ENCODE data around the gene USP13. TPM values are rescaled to one million over a fixed set of nuclear protein-coding genes. Genes with fewer than 3 reads are reported as not detected.

The USP13 gene
- total RNA-seq, 1 experiment from 2014 or later, result 33.0 TPM

GRCh38 chr3:179730506-179730905 lies 77.7 kb downstream of the USP13 start:
- no peaks in the 10 kb centered on the region for H3K9me3 ChIP-seq (ENCODE audit: low read depth, low read length, poor library complexity, severe bottlenecking)
- TF ChIP-seq CTCF (conservative IDR thresholded peaks at IDR 0.05; ENCODE audit: low read depth, low read length) (no peak), EZH2 (IDR thresholded peaks at IDR 0.05; ENCODE audit: borderline replicate concordance, low read depth, low read length, poor library complexity, severe bottlenecking) (no peak)
- H3K4me1 ChIP-seq (ENCODE audit: insufficient read depth, low read length, poor library complexity, severe bottlenecking), result no peaks in the 10 kb centered on the region
- POLR2A ChIA-PET (ENCODE audit: low non-redundant PET), result no interaction called here
- no peaks in the 10 kb centered on the region for H3K27me3 ChIP-seq (replicated peaks; ENCODE audit: insufficient read depth, low read depth, low read length, poor library complexity)
- CTCF ChIA-PET, result no interaction called here
- H3K4me3 ChIP-seq (ENCODE audit: low read depth, low read length, poor library complexity, severe bottlenecking), result no peak overlapping the region
- peaks cover 28% of the 10 kb centered on the region for H3K36me3 ChIP-seq (ENCODE audit: insufficient read depth, low read length, poor library complexity, severe bottlenecking)
- no TSS peak for BruUV-seq (replicated peaks)
- intact Hi-C loops (cut with micrococcal nuclease; ENCODE audit: unreplicated experiment), result no loop called here
- no peak overlapping the region for H3K27ac ChIP-seq (ENCODE audit: low read depth, low read length, poor library complexity, severe bottlenecking)
- no peak for DNase-seq (ENCODE audit: low spot score)

GRCh38 chr3:179731544-179731943 lies 78.7 kb downstream of the USP13 start:
- TF ChIP-seq EZH2 (IDR thresholded peaks at IDR 0.05; ENCODE audit: borderline replicate concordance, low read depth, low read length, poor library complexity, severe bottlenecking) (no peak), CTCF (conservative IDR thresholded peaks at IDR 0.05; ENCODE audit: low read depth, low read length) (no peak)
- Histone ChIP-seq H3K27ac (ENCODE audit: low read depth, low read length, poor library complexity, severe bottlenecking) (peak overlapping the region; percentile 30), H3K4me1 (ENCODE audit: insufficient read depth, low read length, poor library complexity, severe bottlenecking) (no peaks in the 10 kb centered on the region), H3K36me3 (ENCODE audit: insufficient read depth, low read length, poor library complexity, severe bottlenecking) (peaks cover 33% of the 10 kb centered on the region), H3K9me3 (ENCODE audit: low read depth, low read length, poor library complexity, severe bottlenecking) (no peaks in the 10 kb centered on the region), H3K4me3 (ENCODE audit: low read depth, low read length, poor library complexity, severe bottlenecking) (no peak overlapping the region), H3K27me3 (replicated peaks; ENCODE audit: insufficient read depth, low read depth, low read length, poor library complexity) (no peaks in the 10 kb centered on the region)
- no TSS peak for BruUV-seq (replicated peaks)
- CTCF ChIA-PET, result no interaction called here
- POLR2A ChIA-PET (ENCODE audit: low non-redundant PET), result no interaction called here
- no peak for DNase-seq (ENCODE audit: low spot score)
- intact Hi-C loops (cut with micrococcal nuclease; ENCODE audit: unreplicated experiment), result no loop called here

- no peak for TF ChIP-seq EZH2 (IDR thresholded peaks at IDR 0.05; ENCODE audit: borderline replicate concordance, low read depth, low read length, poor library complexity, severe bottlenecking)
- no peak for TF ChIP-seq CTCF (conservative IDR thresholded peaks at IDR 0.05; ENCODE audit: low read depth, low read length)
- Histone ChIP-seq H3K4me3 (ENCODE audit: low read depth, low read length, poor library complexity, severe bottlenecking) (no peak overlapping the region), H3K4me1 (ENCODE audit: insufficient read depth, low read length, poor library complexity, severe bottlenecking) (no peaks in the 10 kb centered on the region), H3K9me3 (ENCODE audit: low read depth, low read length, poor library complexity, severe bottlenecking) (no peaks in the 10 kb centered on the region), H3K36me3 (ENCODE audit: insufficient read depth, low read length, poor library complexity, severe bottlenecking) (peaks cover 33% of the 10 kb centered on the region), H3K27ac (ENCODE audit: low read depth, low read length, poor library complexity, severe bottlenecking) (no peak overlapping the region), H3K27me3 (replicated peaks; ENCODE audit: insufficient read depth, low read depth, low read length, poor library complexity) (no peaks in the 10 kb centered on the region)
- ChIA-PET CTCF (no interaction called here), POLR2A (ENCODE audit: low non-redundant PET) (no interaction called here)
- intact Hi-C loops (cut with micrococcal nuclease; ENCODE audit: unreplicated experiment), result no loop called here
- no peak for DNase-seq (ENCODE audit: low spot score)
- no TSS peak for BruUV-seq (replicated peaks)
Measured at GRCh38 chr3:179732661-179733348, 80.0 kb downstream of the USP13 start.
